GM06990 (cell line): Measurements from ENCODE around the gene SZRD1.

Experiments used
- DNase-seq: peaks from one replicate; pipeline ENCODE4 v3.0.0-alpha.2; 2011; ENCODE audit not compliant: insufficient read length; ENCODE audit errors: extremely low read depth
- H3K27me3 ChIP-seq: replicated peaks from 2 replicates; pipeline ENCODE4 v1.6.0; 2011; ENCODE audit warnings: low read length; ENCODE audit not compliant: control insufficient read depth, insufficient read depth
- H3K36me3 ChIP-seq: 2 replicates; pipeline ENCODE4 v1.5.1; 2011; ENCODE audit warnings: low read length; ENCODE audit not compliant: control insufficient read depth, insufficient read depth
- H3K4me3 ChIP-seq: replicated peaks from 2 replicates; pipeline ENCODE4 v1.5.1; 2011; ENCODE audit warnings: low read depth, mild to moderate bottlenecking, control low read depth, low read length
- TF ChIP-seq, protein P1 (sequence below): IDR thresholded peaks from 2 replicates; pipeline ENCODE4 v1.5.1; 2011; ENCODE audit warnings: low read length, control low read depth, mild to moderate bottlenecking, inconsistent platforms; ENCODE audit not compliant: insufficient read depth, poor library complexity, severe bottlenecking

Gene SZRD1

DNA sequence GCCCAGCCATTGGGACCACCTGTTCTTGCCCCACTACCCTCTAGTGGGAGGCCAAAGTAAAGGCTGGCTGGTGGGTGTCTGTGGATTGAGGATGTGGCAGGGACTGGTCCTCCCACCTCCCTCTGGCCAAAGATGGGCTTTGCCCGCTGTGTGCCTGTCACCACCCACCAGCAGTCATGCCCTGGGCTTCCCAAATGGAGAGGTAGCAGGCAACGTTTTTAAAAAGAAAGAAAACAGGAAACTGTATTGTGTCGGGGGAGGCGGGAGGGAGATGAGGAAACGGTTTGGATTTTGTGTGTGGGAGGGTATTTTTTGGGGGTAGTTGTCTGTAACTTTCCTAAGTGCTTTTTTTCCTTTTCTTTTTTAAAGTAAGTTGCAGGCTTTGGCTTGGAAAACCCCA, 30.1 kb downstream of the SZRD1 start:
- TF ChIP-seq, protein P1, sequence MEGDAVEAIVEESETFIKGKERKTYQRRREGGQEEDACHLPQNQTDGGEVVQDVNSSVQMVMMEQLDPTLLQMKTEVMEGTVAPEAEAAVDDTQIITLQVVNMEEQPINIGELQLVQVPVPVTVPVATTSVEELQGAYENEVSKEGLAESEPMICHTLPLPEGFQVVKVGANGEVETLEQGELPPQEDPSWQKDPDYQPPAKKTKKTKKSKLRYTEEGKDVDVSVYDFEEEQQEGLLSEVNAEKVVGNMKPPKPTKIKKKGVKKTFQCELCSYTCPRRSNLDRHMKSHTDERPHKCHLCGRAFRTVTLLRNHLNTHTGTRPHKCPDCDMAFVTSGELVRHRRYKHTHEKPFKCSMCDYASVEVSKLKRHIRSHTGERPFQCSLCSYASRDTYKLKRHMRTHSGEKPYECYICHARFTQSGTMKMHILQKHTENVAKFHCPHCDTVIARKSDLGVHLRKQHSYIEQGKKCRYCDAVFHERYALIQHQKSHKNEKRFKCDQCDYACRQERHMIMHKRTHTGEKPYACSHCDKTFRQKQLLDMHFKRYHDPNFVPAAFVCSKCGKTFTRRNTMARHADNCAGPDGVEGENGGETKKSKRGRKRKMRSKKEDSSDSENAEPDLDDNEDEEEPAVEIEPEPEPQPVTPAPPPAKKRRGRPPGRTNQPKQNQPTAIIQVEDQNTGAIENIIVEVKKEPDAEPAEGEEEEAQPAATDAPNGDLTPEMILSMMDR: no peak
- no peak for DNase-seq
- Histone ChIP-seq H3K27me3 (no peaks in the 10 kb centered on the region), H3K4me3 (no peak overlapping the region), H3K36me3 (peaks cover 30% of the 10 kb centered on the region)

GRCh38 chr1:16398371-16398953, 31.4 kb downstream of the SZRD1 start:
- TF ChIP-seq, protein P1: no peak
- Histone ChIP-seq H3K27me3 (no peaks in the 10 kb centered on the region), H3K36me3 (peaks cover 28% of the 10 kb centered on the region), H3K4me3 (no peak overlapping the region)
- DNase-seq: no peak

GRCh38 chr1:16402742-16403141, 35.7 kb downstream of the SZRD1 start:
- no peak overlapping the region for H3K4me3 ChIP-seq
- DNase-seq: no peak
- H3K36me3 ChIP-seq: peaks cover 9% of the 10 kb centered on the region
- TF ChIP-seq, protein P1: no peak
- H3K27me3 ChIP-seq: no peaks in the 10 kb centered on the region

- Histone ChIP-seq H3K27me3 (no peaks in the 10 kb centered on the region), H3K4me3 (no peak overlapping the region), H3K36me3 (no peaks in the 10 kb centered on the region)
- TF ChIP-seq, protein P1: no peak
- DNase-seq: no peak
Observed at GRCh38 chr1:16405441-16405840, 38.4 kb downstream of the SZRD1 start.

DNA sequence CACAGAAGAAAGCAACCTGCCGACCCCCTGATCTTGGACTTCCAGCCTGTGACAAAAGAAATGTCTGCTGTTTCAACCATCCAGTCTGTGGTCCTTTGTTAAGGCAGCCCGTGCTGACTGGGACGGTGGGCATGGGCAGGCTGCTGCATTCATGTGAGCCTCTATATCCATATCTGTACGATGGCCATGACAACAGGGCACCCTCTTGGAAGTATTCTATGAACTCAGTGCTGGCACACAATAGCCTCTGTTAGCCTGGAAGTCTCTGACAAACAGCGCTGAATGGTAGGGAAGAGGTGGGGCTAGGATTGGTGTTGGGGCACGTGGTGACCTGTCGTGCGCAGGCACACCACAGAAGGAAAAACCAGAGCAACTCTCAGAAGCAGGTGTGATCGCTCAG, 39.8 kb downstream of the SZRD1 start:
- no peaks in the 10 kb centered on the region for H3K27me3 ChIP-seq
- no peak overlapping the region for H3K4me3 ChIP-seq
- no peaks in the 10 kb centered on the region for H3K36me3 ChIP-seq
- TF ChIP-seq, protein P1: no peak
- DNase-seq: no peak
